Upper lobe of left lung (tissue), 4 donors: ENCODE measurements around the gene MORN4.

Experiments used
- CTCF ChIP-seq, 6 experiments: fragments of 450-650 bp in 4 of 6; fragments of 200-600 bp in 2 of 6; sonication (generic) in 2 of 6; IDR thresholded peaks; one replicate each; pipeline ENCODE4 v1.5.1; 2016 to 2019; ENCODE audit warnings: antibody characterized with exemption in 6 of 6
- POLR2AphosphoS5 ChIP-seq, 2 donors: sonication (generic); formaldehyde crosslinking; IDR thresholded peaks; one replicate each; pipeline ENCODE4 v1.5.1; 2017; ENCODE audit warnings: antibody characterized with exemption in 2 of 2

- TF ChIP-seq CTCF (IDR thresholded peaks at IDR 0.05) (no peak), POLR2AphosphoS5 (IDR thresholded peaks at IDR 0.05) (no peak)
Measured at GRCh38 chr10:97651773-97652172, 18.5 kb upstream of the MORN4 start.
